Measurements from ENCODE around the gene GPC6.

GPC6 gene

DNA sequence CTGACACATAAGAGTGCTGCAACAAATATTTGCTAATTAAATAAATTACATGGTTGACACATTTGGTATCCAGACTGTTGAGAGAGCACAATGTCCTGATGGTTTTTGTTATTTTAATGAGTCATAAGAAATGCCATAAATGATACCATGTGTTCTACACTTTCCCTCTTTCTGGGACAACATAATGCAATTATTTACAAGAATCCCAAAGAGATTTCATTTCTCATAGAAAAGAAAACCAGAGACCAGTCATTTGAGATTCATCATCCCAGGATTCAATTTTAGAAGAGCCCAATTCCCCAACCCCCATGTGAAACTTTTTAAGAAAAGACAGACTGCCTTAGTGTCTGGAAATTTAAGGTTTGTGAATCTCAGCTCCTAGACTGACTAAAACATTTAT lies 853.3 kb downstream of the GPC6 start:
- FAIRE-seq = peak; percentile 88

DNA sequence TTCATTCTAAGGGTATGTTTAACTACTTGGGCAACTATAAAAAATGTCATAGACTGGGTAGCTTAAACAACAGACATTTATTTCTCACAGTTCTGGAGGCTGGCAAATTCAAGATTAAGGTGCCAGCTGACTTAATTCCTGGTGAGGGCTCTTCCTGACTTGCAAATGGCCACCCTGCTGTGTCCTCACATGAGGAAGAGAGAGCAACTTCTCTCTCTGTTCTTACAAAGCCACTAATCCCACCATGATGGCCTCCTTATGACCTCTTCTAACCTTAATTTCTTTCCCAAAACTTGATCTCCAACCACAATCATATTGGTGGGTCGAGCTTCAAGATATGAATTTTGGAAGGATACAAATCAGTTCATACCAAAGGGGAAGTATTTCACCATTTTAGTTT lies 853.9 kb downstream of the GPC6 start:
- FAIRE-seq = no peak

GRCh38 chr13:94087100-94087499 lies 860.5 kb downstream of the GPC6 start:
- no peak for FAIRE-seq

GRCh38 chr13:94088742-94089141 lies 862.1 kb downstream of the GPC6 start:
- no peak for FAIRE-seq

- no peak for FAIRE-seq
These were observed 864.3 kb downstream of the GPC6 start for GRCh38 chr13:94090773-94091480.

- FAIRE-seq = no peak
These were observed 867.2 kb downstream of the GPC6 start for GRCh38 chr13:94093652-94094315.

DNA sequence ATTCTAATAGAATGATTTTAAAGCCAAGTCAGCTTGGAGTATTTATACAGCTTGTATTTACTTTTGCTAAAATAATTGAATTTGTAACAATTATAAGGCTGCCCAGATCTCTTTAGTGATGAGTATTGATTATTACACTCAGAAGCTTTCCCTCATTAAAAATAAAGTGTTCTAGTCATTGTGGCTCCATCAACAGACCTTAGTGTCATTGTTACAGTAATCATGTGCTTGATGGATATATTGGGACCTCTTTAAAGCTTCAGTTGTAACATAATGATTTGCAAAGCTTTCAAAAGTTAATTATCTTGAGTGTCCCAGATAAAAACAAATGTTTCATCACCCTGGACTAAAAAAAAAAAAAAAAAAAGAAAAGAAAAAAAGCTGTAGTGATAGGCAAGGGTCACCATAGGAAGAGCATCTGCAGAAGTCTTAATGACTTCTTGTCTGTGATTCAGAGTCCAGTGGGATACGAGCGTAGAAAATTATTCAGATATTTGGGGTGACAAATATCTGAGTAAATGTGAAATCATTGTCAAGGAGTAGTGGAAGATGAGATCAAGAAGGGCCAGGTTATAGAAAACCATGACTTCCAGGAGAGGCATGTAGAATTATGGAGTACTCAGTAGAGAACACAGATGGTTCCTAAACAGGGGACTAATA lies 883.2 kb downstream of the GPC6 start:
- FAIRE-seq = no peak

DNA sequence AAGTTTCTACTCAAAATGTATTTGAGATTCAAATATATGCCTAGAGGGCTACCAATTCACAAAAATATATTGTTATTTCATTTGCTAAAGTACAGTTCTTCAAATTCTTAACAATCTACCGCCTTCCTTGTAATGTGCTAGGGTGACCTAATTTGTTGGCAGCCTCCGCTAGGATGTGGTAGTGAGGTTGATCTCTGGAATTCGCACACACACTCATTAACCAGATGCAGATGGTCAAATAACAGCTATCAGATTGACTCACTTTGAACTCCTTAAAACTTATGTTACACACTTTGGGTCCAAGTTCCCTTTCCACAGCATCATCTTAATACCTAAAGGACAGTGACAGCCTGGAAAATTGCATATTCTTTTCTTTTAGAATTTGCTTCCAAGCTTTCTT lies 885.6 kb downstream of the GPC6 start:
- peak; percentile 89 for FAIRE-seq

DNA sequence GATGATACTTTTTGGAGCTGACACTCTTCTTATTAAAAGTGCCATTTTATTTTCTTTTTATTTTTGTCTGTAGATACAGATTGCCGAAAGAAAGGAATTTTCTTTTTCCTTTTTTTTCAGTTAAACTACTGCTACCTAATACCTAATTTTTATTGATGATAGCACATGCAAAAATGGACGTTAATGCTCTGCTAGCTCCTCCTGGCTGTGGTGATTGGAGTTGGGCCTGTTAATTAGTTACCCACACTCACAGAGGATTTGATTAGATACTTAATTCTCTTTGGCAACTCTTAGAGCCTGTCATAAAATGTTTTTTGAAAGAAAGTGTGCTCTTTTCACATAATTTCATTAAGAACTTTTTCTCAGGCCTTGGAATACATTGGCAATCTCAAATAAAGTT lies 886.1 kb downstream of the GPC6 start:
- no peak for FAIRE-seq

DNA sequence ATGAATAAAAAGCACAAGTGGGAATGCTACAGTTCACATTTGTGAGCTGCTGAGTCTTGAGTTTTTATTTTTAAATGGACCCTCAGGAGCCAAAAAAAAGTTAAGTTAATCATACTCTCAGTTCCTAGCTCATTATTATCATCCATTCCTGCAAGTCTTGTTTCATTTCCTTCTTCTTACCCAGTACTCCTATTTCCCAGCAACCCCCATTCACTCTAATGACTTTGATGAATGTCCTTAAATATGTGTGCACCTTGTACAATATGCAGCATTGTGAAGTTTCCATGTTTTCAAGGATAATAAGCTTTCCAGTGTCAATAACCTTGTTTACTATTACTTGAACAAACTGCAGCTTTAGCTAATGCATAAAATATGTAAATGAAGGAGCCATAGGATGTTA lies 886.6 kb downstream of the GPC6 start:
- FAIRE-seq = no peak

GRCh38 chr13:94114166-94114565 lies 887.6 kb downstream of the GPC6 start:
- FAIRE-seq = no peak

DNA sequence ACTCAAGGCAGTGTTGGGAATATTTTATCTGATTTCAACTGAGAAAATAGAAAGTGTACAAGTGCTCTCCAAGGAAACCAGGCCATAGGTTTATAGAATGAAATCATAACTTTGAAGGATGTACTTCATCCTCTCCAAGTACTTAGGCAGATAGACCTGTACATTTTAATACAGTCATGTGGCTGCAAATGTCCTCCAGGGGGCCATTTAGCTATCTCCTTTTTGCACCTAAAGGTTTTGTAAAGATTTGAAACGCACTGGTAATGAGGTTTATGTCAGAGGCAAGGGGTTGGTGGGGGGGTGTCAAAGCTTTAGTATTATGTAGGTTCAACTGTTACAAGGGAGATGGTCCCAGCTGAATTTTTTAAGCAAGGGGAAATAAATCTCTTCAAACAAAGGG lies 888.4 kb downstream of the GPC6 start:
- no peak for FAIRE-seq

DNA sequence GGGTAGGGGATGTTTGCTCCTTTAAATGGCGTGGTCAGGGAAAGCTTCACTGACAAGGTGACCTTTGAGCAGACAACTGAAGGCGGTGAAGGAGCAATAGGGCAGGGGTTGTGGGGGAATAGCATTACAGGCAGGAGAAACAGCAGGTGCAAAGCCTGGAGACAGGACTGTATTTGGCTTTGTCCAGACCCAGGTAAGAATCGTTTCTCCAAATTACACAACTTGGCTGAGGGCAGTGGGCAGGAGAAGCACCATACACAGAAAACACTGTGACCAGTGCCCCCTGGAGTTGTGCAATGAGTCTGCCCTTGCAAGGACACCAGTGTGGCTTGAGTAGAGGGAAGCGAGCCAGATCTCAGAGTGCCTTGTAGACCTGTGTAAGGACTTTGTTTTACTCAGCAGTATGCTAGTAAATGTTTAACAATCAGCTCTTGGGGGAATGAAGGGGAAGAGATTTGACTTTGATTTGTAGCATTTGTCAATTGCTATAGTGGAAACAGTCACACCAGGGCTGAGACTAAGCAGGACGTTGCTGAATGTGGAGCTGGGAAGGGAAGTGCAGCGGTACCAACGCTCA lies 892.8 kb downstream of the GPC6 start:
- FAIRE-seq = no peak

GRCh38 chr13:94120878-94121277 lies 894.3 kb downstream of the GPC6 start:
- no peak for FAIRE-seq

- FAIRE-seq = no peak
These were observed 895.1 kb downstream of the GPC6 start for GRCh38 chr13:94121686-94122085.

- no peak for FAIRE-seq
These were observed 895.8 kb downstream of the GPC6 start for GRCh38 chr13:94122300-94122915.

DNA sequence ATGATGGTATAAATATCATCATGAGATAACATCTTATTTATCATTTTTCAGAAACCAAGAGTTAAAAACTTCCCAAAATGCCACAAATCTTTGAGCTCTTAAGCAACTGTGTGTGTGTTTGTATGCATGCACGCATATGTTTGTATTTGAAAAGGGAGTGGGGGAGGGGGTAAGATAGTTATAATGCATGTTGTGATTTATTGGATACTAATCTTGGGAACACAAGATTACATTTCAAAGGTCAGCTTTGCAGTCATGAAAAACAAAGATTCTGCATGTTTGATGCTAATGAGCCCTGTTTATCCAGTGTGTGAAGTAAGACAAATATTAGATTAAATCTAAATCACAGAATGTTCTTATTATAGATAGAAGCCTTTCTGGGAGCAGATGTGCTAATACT lies 897.0 kb downstream of the GPC6 start:
- FAIRE-seq = no peak

GRCh38 chr13:94128430-94128829 lies 901.8 kb downstream of the GPC6 start:
- no peak for FAIRE-seq

- no peak for FAIRE-seq
These were observed 902.9 kb downstream of the GPC6 start for GRCh38 chr13:94129490-94129894.

DNA sequence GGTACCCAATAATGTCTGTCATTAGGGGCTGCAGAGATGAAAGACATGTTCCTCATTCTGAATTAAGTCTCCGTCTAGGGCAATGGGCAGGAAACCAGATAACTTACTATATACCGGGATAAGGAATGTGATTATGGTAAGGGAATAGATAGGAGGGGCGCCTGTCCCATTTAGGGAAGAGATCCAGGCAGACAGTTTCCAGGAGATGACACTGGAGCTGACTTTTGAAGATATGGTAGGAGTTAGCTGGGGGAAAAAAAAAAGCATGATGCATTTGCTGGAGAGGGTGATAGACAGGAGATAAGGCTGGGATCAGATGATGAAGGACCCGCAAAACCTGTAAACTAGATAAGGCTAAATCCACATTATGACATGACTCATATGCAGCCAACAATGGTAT lies 912.2 kb downstream of the GPC6 start:
- FAIRE-seq = no peak

DNA sequence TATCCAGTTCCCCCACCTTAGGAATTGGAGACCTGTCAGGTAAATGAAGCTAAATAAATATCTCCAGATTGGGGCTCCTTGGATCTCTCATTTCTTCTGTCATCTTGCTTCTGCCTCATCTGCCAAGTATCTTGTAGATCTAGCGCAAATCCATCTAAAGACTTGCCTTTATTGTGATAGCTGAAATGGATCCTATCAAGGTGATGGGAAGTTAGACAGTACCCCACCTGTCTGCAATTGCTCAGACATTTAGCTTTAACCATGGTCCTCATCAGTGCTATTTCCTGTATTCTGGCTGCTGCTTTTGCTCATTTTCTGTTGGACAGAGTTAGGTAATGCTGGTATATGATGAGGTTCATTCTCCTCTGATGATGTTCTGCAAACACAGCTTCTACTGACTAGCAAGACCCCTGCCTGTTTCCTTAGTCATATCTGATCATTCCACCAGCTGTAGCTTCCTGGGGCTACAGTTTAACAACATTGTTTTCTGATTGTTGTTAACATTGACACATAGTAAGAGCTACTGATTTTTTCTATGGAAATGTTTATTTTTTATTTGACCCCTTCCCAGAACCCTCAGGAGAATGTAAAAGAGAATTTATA lies 912.9 kb downstream of the GPC6 start:
- FAIRE-seq = no peak

- no peak for FAIRE-seq
These were observed 913.4 kb downstream of the GPC6 start for GRCh38 chr13:94140027-94140426.

- no peak for FAIRE-seq
These were observed 913.9 kb downstream of the GPC6 start for GRCh38 chr13:94140511-94140910.
